Aortic smooth muscle cell (primary cell): ENCODE data around the gene ZNF609. TPM values are rescaled to one million over a fixed set of nuclear protein-coding genes. Genes with fewer than 3 reads are reported as not detected.

Source experiments
- total RNA-seq: library from RNA; depleted of rRNA; stranded (reverse); fragments of >200 nt; gene quantifications from 2 replicates; pipeline ENCODE4 v1.2.3, GENCODE V29; 2014

The ZNF609 gene
- 11.4 and 15.4 TPM in 2 replicates for total RNA-seq

GRCh38 chr15:64460206-64460723, at the start of gene ZNF609:
Gene ZNF609 (plus strand): TSS chr15:64460578. CDS start chr15:64499420, 38,842 bp downstream.

Other genes with a start within 250 kb of the ZNF609 start
- gene CSNK1G1, start 104.4 kb upstream of the ZNF609 start, total RNA-seq = 20.6 and 24.4 TPM in 2 replicates
- gene PCLAF, start 79.1 kb upstream of the ZNF609 start, total RNA-seq = 18.5 and 38.1 TPM in 2 replicates
- 11.3 and 11.4 TPM in 2 replicates for gene TRIP4, start 72.7 kb upstream of the ZNF609 start, total RNA-seq